GM12878 (cell line): ENCODE results near the gene EPAS1. TPM values are rescaled to one million over a fixed set of nuclear protein-coding genes. Genes with fewer than 3 reads are reported as not detected.

Source experiments
- ATAC-seq: fragments of 200-7000 bp; cut with Tn5 transposase; 3 replicates; pipeline ENCODE4 v1.9.1; 2020; ENCODE audit warnings: mild to moderate bottlenecking, moderate library complexity
- BruUV-seq: library from RNA; stranded (reverse); fragments of 400-500 nt; replicated peaks from 2 replicates; lab custom pipeline; 2021; lab: Mats Ljungman, UMichigan
- CTCF ChIA-PET: fragments of 300-600 bp; sonication (Branson Sonifier 250); formaldehyde crosslinking; extraction: SDS; loops from one replicate; lab custom pipeline; 2021; ENCODE audit warnings: inconsistent platforms; lab: Yijun Ruan, JAX
- POLR2A ChIA-PET: fragments of 350-600 bp; formaldehyde crosslinking; extraction: SDS; loops from one replicate; lab custom pipeline; 2021; ENCODE audit warnings: inconsistent platforms; lab: Charles Lee
- RAD21 ChIA-PET: fragments of 300-600 bp; sonication (Branson Sonifier 250); formaldehyde crosslinking; loops from one replicate; lab custom pipeline; 2023; ENCODE audit warnings: antibody characterized with exemption; ENCODE audit not compliant: unreplicated experiment; lab: Charles Lee
- SMC1A ChIA-PET: fragments of 300-600 bp; sonication (Branson Sonifier 250); formaldehyde crosslinking; loops from one replicate; lab custom pipeline; 2023; ENCODE audit not compliant: unreplicated experiment, uncharacterized antibody; lab: Charles Lee
- DNase-seq: peaks from one replicate; pipeline ENCODE4 v3.0.0-alpha.2; 2011; ENCODE audit warnings: low read depth, low spot score
- FAIRE-seq: peaks from 3 replicates; lab custom pipeline; 2011; peaks lifted over from hg19 to GRCh38; lab: Jason Lieb, UNC
- H2AFZ ChIP-seq: 2 replicates; pipeline ENCODE4 v1.6.0; 2011; ENCODE audit warnings: low read depth, low read length, control low read depth; ENCODE audit not compliant: control insufficient read depth
- H3K27ac ChIP-seq: 2 replicates; pipeline ENCODE4 v1.5.1; 2011; ENCODE audit warnings: control low read depth; ENCODE audit not compliant: control insufficient read depth, insufficient read depth
- H3K27me3 ChIP-seq, 2 experiments: replicated peaks in 1 of 2; 2 replicates each; pipeline versions ENCODE4 v1.6.0 to v1.6.1; 2011; ENCODE audit warnings: low read length in 1 of 2; ENCODE audit not compliant: control insufficient read depth in 2 of 2, insufficient read depth in 2 of 2
- H3K36me3 ChIP-seq, 2 experiments: 2 replicates each; pipeline ENCODE4 v1.5.1; 2011; ENCODE audit warnings: low read length in 1 of 2; ENCODE audit not compliant: control insufficient read depth in 2 of 2, insufficient read depth in 2 of 2
- H3K4me1 ChIP-seq: 2 replicates; pipeline ENCODE4 v1.6.1; 2011; ENCODE audit warnings: mild to moderate bottlenecking, low read length, moderate library complexity, mixed read lengths; ENCODE audit not compliant: control insufficient read depth, insufficient read depth
- H3K4me2 ChIP-seq: 2 replicates; pipeline ENCODE4 v1.6.0; 2011; ENCODE audit warnings: control low read depth; ENCODE audit not compliant: control insufficient read depth, insufficient read depth
- H3K4me3 ChIP-seq: fragments of 200-600 bp; sonication (generic); 2 replicates; pipeline ENCODE4 v1.5.1; 2016
- H3K79me2 ChIP-seq: 2 replicates; pipeline ENCODE4 v1.6.0; 2011; ENCODE audit warnings: low read length; ENCODE audit not compliant: control insufficient read depth, insufficient read depth
- H3K9ac ChIP-seq: 2 replicates; pipeline ENCODE4 v1.8.0; 2011; ENCODE audit warnings: low read length, control low read depth, mixed read lengths; ENCODE audit not compliant: control insufficient read depth, insufficient read depth
- H3K9me3 ChIP-seq: replicated peaks from 3 replicates; pipeline ENCODE4 v1.5.1; 2011; ENCODE audit warnings: mild to moderate bottlenecking, low read length; ENCODE audit not compliant: control insufficient read depth, insufficient read depth
- H4K20me1 ChIP-seq: 2 replicates; pipeline ENCODE4 v1.6.0; 2011; ENCODE audit not compliant: control insufficient read depth, insufficient read depth
- ATF7 ChIP-seq: fragments of 450-650 bp; IDR thresholded peaks from 2 replicates; pipeline ENCODE4 v1.6.1; 2016; ENCODE audit warnings: low read depth, mild to moderate bottlenecking
- BRCA1 ChIP-seq: IDR thresholded peaks from 2 replicates; pipeline ENCODE4 v1.6.1; 2011; ENCODE audit warnings: low read depth, low read length, improper control_type of control experiment
- E2F8 ChIP-seq: fragments of 450-650 bp; IDR thresholded peaks from 2 replicates; pipeline ENCODE4 v1.6.1; 2018; ENCODE audit warnings: mild to moderate bottlenecking, low read depth, moderate library complexity; ENCODE audit not compliant: partially characterized antibody
- HCFC1 ChIP-seq: fragments of 150-350 bp; IDR thresholded peaks from 2 replicates; pipeline ENCODE4 v1.6.1; 2014; ENCODE audit warnings: low read length
- HDAC6 ChIP-seq: fragments of 200-600 bp; sonication (generic); IDR thresholded peaks from one replicate; pipeline ENCODE4 v1.8.0; 2017; ENCODE audit warnings: antibody characterized with exemption; ENCODE audit not compliant: unreplicated experiment
- MEF2A ChIP-seq: IDR thresholded peaks from 2 replicates; pipeline ENCODE4 v1.6.1; 2011; ENCODE audit warnings: low read depth, mild to moderate bottlenecking, low read length, moderate library complexity; ENCODE audit not compliant: insufficient read depth
- MEF2B ChIP-seq: fragments of 450-650 bp; IDR thresholded peaks from 2 replicates; pipeline ENCODE4 v1.6.1; 2018; ENCODE audit warnings: mild to moderate bottlenecking, moderate library complexity; ENCODE audit not compliant: partially characterized antibody, poor library complexity, severe bottlenecking
- PBX3 ChIP-seq: IDR thresholded peaks from 2 replicates; pipeline ENCODE4 v1.6.1; 2011; ENCODE audit warnings: mild to moderate bottlenecking, low read depth, low read length, moderate library complexity; ENCODE audit not compliant: insufficient replicate concordance
- PML ChIP-seq: IDR thresholded peaks from 2 replicates; pipeline ENCODE4 v1.6.1; 2012; ENCODE audit warnings: low read length, inconsistent platforms
- SP1 ChIP-seq: IDR thresholded peaks from one replicate; pipeline ENCODE4 v1.6.1; 2011; ENCODE audit warnings: low read depth, low read length
- TCF3 ChIP-seq: IDR thresholded peaks from 2 replicates; pipeline ENCODE4 v1.6.1; 2012; ENCODE audit warnings: low read depth, mild to moderate bottlenecking, low read length, borderline replicate concordance; ENCODE audit not compliant: insufficient read depth
- TCF7 ChIP-seq: IDR thresholded peaks from 2 replicates; pipeline ENCODE4 v1.6.1; 2014; ENCODE audit warnings: antibody characterized with exemption, borderline replicate concordance
- WGBS: methylation state at CpG from one replicate; pipeline ENCODE4 v1.1.6; 2016; ENCODE audit warnings: low lambda C conversion rate; ENCODE audit not compliant: insufficient replicate concordance, insufficient coverage; ENCODE audit errors: missing lambda C conversion rate; 5-methylcytosine and 5-hydroxymethylcytosine counted together
- in situ Hi-C: fragments of 300-500 bp; cut with MboI; formaldehyde crosslinking; loops from 9 replicates; pipeline ENCODE4 v1.14.3; 2018; ENCODE audit warnings: mixed read lengths
- intact Hi-C: fragments of 100-400 bp; cut with micrococcal nuclease; formaldehyde crosslinking; loops from one replicate; pipeline ENCODE4 v1.14.2; 2022; ENCODE audit not compliant: unreplicated experiment
- polyA plus RNA-seq, 11 experiments: library from polyadenylated mRNA; depleted of rRNA in 4 of 11; unstranded in 6 of 11; stranded (reverse) in 5 of 11; fragments of >200 nt; fragmentation: Nextera tagmentation in 4 of 11; fragmentation: Illumina TruSeq in 1 of 11; extraction: Ambion mirVana in 4 of 11; extraction: Trizol in 1 of 11; gene quantifications; 1 replicate in 1 of 11; 2 replicates in 10 of 11; pipeline versions ENCODE4 v1.2.1 to v1.2.3, GENCODE V29; 2011 to 2016; ENCODE audit warnings: inconsistent platforms in 2 of 11, missing spikeins in 2 of 11, low read depth in 1 of 11
- total RNA-seq, 4 experiments: library from RNA; depleted of rRNA in 3 of 4; stranded (reverse); fragments of >200 nt in 3 of 4; fragmentation: Illumina TruSeq in 1 of 4; extraction: Trizol in 1 of 4; gene quantifications; 2 replicates each; pipeline versions ENCODE4 v1.2.1 to v1.2.3, GENCODE V29; 2013 to 2021

Gene EPAS1
- total and polyA plus RNA-seq, 10 of the 15 experiments (the other 5 are each of a cell fraction or from before 2014, with no cell fraction given): 0.11 to 22.0 (median 1.3) TPM; not detected in 1

GRCh38 chr2:46346719-46347118, 49.5 kb downstream of the EPAS1 start (continued):
- TF ChIP-seq E2F8 (no peak), SP1 (no peak), MEF2B (no peak), BRCA1 (no peak), HCFC1 (no peak), TCF7 (no peak), PBX3 (no peak)

GRCh38 chr2:46347648-46348280, 50.6 kb downstream of the EPAS1 start:
- TF ChIP-seq HDAC6 (no peak), TCF3 (0 out of 2 replicates have a peak, but pooled peaks have one; percentile 26), PML (no peak), MEF2A (no peak), ATF7 (no peak)
- Histone ChIP-seq H3K27me3 (peaks cover 0 to 3% of the 10 kb centered on the region in 2 experiments; a peak in 1 of 4 replicates), H3K9ac (no peak overlapping the region), H2AFZ (no peak overlapping the region), H3K27ac (no peak overlapping the region), H3K79me2 (no peaks in the 10 kb centered on the region), H3K36me3 (no peaks in the 10 kb centered on the region; a peak in 1 of 4 replicates), H3K9me3 (no peaks in the 10 kb centered on the region), H3K4me1 (peaks cover 5% of the 10 kb centered on the region), H4K20me1 (no peaks in the 10 kb centered on the region; the same call in 1 of the 2 replicates), H3K4me3 (no peak overlapping the region), H3K4me2 (no peak overlapping the region)
- intact Hi-C loops: no loop called here
- FAIRE-seq (no peak), ATAC-seq (peak; percentile 54), DNase-seq (no peak)
- in situ Hi-C loops: no loop called here
- ChIA-PET POLR2A (no interaction called here), SMC1A (interaction anchor here (1.2 to 1.6 kb wide), 3 partner anchors 10 to 284 kb away, joined by 3 to 5 read pairs (median 3); no protein-coding TSS in a partner anchor), CTCF (no interaction called here), RAD21 (no interaction called here)
- BruUV-seq: no TSS peak
- 20% methylated on average over 11 of the region's 11 CpGs for WGBS
